ENCODE results near the gene HSPA1A.

HSPA1A gene

GRCh38 chr6:31815025-31815838, at the start of gene HSPA1A, which contains the start of gene HSPA1L:
Gene HSPA1A (plus strand): TSS chr6:31815543. CDS start chr6:31815757, 214 bp downstream.
Gene HSPA1L (minus strand): TSS chr6:31815283. CDS start chr6:31811972, 3,311 bp downstream.
- in situ Hi-C loops (cut with HindIII; ENCODE audit: low sequenced_read_pairs): no loop called here
- H3K4me3 ChIP-seq (ENCODE audit: low read depth, low read length): peak within 1 kb of the TSS; percentile 62
- TF ChIP-seq CTCF (IDR thresholded peaks at IDR 0.05; ENCODE audit: low read depth, low read length): no peak
- peak; percentile 97 for DNase-seq (ENCODE audit: low read depth, low spot score)

DNA sequence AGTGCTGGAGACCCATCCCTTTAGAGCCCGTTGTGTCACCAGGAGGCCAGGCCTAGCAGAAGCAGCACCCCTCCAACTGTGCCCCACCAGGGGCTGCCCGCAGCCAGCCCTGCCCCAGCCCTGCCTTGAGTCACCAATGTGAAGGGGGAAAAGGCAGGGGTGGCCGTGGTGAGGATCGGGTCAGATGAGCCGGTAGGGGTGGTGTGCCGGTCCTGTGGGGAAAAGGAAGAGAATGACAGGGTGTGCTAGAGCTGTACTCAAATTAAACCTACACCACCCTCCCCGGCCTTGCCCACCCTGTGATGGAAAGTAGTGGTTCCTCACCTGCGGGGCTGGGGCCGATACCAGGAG, 49.8 kb upstream of the HSPA1A start:
- no peak for DNase-seq (ENCODE audit: low read depth, low spot score)
- TF ChIP-seq CTCF (IDR thresholded peaks at IDR 0.05; ENCODE audit: low read depth, low read length): no peak
- in situ Hi-C loops (cut with HindIII; ENCODE audit: low sequenced_read_pairs): no loop called here
- no peak overlapping the region for H3K4me3 ChIP-seq (ENCODE audit: low read depth, low read length)

DNA sequence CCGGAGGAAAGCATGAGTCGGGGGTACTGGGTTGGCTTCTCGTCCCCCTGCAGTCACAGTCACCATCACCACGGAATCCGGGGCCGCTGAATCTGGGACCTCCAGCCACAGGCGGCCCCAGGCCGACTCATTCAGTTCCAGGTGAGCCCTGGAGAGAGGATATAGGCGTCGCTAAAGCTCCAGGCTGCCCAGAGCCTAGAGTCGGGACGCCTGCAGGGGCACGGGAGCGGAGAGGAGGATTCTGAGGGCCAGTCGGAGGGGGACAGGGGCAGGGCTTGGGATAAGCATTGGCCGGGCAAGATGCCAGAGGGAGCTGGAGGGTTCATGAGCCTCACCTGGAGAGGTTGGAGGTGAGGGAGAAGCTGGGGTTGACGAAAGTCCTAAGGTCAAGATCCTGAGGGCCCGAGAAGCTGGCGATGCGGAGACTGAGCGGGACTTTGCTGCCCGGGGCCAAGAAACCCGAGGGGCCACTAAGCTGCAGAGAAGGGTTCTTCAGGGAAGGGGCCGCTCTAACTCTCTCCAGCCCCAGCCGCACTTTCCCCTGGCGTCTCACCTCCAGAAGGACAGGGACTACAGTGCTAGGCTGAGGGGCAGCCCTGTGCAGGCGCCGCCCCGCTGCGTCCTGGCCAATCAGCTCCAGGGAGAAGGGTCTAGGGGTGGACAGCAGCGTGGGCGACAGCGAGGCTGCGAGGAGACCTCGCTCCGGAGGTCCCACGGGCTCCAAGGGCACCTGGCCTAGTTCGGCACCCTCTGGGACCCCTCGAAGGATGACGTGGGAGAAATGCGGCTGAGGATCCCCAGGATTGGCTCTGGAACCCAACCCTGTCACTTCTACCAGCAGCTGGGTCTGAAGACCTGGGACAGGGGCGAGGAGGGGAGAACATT, 49.2 kb upstream of the HSPA1A start:
- in situ Hi-C loops (cut with HindIII; ENCODE audit: low sequenced_read_pairs): no loop called here
- no peak for TF ChIP-seq CTCF (IDR thresholded peaks at IDR 0.05; ENCODE audit: low read depth, low read length)
- no peak for DNase-seq (ENCODE audit: low read depth, low spot score)
- H3K4me3 ChIP-seq (ENCODE audit: low read depth, low read length): peak overlapping the region; percentile 20

DNA sequence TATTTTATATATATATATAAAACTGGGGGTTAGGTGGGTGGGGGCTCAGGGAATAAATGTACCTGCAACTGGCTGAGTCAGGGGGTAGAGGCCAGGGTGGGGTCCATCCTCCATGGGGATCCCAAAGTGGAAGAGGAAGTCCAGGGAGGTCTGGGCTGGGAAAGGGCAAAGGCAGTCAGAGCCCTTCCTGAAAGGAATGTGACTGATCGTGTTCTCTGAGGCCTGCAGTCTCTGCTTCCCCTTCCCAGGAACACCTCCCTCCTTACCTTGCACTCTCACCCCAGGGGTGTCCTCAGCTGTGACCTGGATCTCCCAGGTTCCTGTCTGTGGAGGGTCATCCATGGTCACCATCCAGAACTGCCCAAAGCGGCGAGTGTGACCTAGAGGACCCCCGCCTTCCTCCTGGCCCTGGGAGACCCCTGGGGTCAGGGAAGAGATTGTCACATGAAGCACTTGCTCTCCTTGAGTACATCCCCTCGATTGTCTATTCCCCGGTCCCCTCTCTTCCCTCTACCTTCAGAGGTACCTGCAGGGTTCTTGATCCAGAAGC, 48.2 kb upstream of the HSPA1A start:
- H3K4me3 ChIP-seq (ENCODE audit: low read depth, low read length): no peak overlapping the region
- no peak for TF ChIP-seq CTCF (IDR thresholded peaks at IDR 0.05; ENCODE audit: low read depth, low read length)
- DNase-seq (ENCODE audit: low read depth, low spot score): no peak
- in situ Hi-C loops (cut with HindIII; ENCODE audit: low sequenced_read_pairs): no loop called here

DNA sequence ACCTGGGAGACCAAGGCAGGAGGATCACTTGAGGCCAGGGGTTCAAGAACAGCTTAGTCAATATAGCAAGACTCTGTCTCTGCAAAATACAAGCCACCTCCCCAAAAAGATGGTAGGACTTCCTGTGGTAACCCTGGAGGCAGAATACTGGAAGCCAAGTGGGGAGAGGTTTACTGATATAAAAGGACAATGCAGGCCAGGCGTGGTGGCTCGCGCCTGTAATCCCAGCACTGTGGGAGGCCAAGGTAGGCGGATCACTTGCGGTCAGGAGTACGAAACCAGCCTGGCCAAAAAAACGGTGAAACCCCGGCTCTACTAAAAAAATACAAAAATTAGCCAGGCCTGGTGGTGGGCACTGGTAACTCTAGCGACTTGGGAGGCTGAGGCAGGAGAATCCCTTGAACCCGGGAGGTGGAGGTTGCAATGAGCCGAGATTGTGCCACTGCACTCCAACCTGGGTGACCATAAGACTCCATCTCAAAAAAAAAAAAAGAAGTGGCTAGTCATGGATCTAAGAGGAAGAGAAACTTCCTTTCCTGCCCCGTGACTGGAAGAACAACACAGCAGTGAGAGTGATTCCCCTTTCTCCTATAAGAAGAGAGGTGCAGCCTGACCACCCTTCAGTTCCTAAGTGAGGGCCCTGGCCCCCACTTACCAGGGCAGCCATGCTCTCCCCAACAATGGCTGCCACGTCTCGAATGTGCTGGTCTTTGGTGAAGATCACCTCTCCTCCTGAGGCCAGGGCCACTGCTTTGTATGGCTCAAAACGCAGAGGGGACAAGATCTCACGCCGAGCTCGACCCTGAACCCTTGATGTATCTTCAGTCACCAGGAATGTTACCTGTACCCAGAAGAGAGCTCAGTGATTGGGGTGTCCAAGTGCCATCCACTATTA, 46.7 kb upstream of the HSPA1A start:
- DNase-seq (ENCODE audit: low read depth, low spot score): no peak
- TF ChIP-seq CTCF (IDR thresholded peaks at IDR 0.05; ENCODE audit: low read depth, low read length): no peak
- in situ Hi-C loops (cut with HindIII; ENCODE audit: low sequenced_read_pairs): no loop called here
- no peak overlapping the region for H3K4me3 ChIP-seq (ENCODE audit: low read depth, low read length)

All from astrocyte of the spinal cord (primary cell).